Retinal pigment epithelial cell (primary cell): Measurements from ENCODE around the gene MAGEB17.

ENCODE experiments used
- DNase-seq: peaks from one replicate; pipeline ENCODE4 v3.0.0-alpha.2; 2010; ENCODE audit warnings: low read depth
- H3K4me3 ChIP-seq: 2 replicates; pipeline ENCODE4 v1.5.1; 2011; ENCODE audit warnings: mild to moderate bottlenecking, low read length, control low read depth, moderate library complexity
- CTCF ChIP-seq: conservative IDR thresholded peaks from 2 replicates; pipeline ENCODE4 v1.5.1; 2011; ENCODE audit warnings: low read depth, low read length, control low read depth, inconsistent platforms

MAGEB17 gene

GRCh38 chrX:16130707-16131106 is 36.6 kb upstream of the MAGEB17 start:
- no peak for TF ChIP-seq CTCF
- no peak for DNase-seq
- H3K4me3 ChIP-seq: no peak overlapping the region

GRCh38 chrX:16134936-16135335 is 32.3 kb upstream of the MAGEB17 start:
- no peak for TF ChIP-seq CTCF

GRCh38 chrX:16136080-16136479 is 31.2 kb upstream of the MAGEB17 start:
- TF ChIP-seq CTCF: no peak
- no peak for DNase-seq
- no peak overlapping the region for H3K4me3 ChIP-seq

More at GRCh38 chrX:16134936-16135335, 32.3 kb upstream of the MAGEB17 start:
- DNase-seq: no peak
- H3K4me3 ChIP-seq: no peak overlapping the region

GRCh38 chrX:16137416-16138107 is 29.7 kb upstream of the MAGEB17 start:
- DNase-seq: no peak
- H3K4me3 ChIP-seq: no peak overlapping the region
- TF ChIP-seq CTCF: no peak

GRCh38 chrX:16138108-16138427 is 29.2 kb upstream of the MAGEB17 start:
- DNase-seq: no peak
- H3K4me3 ChIP-seq: no peak overlapping the region
- TF ChIP-seq CTCF: no peak

- no peak for DNase-seq
- no peak for TF ChIP-seq CTCF
- H3K4me3 ChIP-seq: no peak overlapping the region
Observed at GRCh38 chrX:16140448-16140847, 26.8 kb upstream of the MAGEB17 start.

- no peak overlapping the region for H3K4me3 ChIP-seq
- no peak for DNase-seq
- no peak for TF ChIP-seq CTCF
Observed at GRCh38 chrX:16140983-16141382, 26.3 kb upstream of the MAGEB17 start.
